Liver (tissue), 9 donors: Measurements from ENCODE around the gene SLC6A17. TPM values are rescaled to one million over a fixed set of nuclear protein-coding genes. Genes with fewer than 3 reads are reported as not detected.

ENCODE experiments used
- DNase-seq: peaks from one replicate; pipeline ENCODE4 v3.0.0-alpha.2; 2017; ENCODE audit warnings: low spot score
- H3K27ac ChIP-seq, 2 donors: one replicate each; pipeline ENCODE4 v1.7.0; 2013; ENCODE audit warnings: inconsistent platforms in 2 of 2, low read length in 2 of 2, control low read depth in 1 of 2, low read depth in 1 of 2, mild to moderate bottlenecking in 1 of 2
- H3K27me3 ChIP-seq, 4 donors: one replicate each; pipeline versions ENCODE4 v1.6.1 to v1.7.0; 2013; ENCODE audit warnings: low read length in 3 of 4, inconsistent platforms in 1 of 4, mild to moderate bottlenecking in 1 of 4, moderate library complexity in 1 of 4; ENCODE audit not compliant: control insufficient read depth in 4 of 4, insufficient read depth in 4 of 4
- H3K36me3 ChIP-seq, 4 donors: one replicate each; pipeline versions ENCODE4 v1.6.1 to v1.7.0; 2013; ENCODE audit warnings: low read length in 3 of 4, mild to moderate bottlenecking in 3 of 4, low read depth in 1 of 4, moderate library complexity in 1 of 4; ENCODE audit not compliant: control insufficient read depth in 4 of 4, insufficient read depth in 3 of 4
- H3K4me1 ChIP-seq, 4 donors: one replicate each; pipeline versions ENCODE4 v1.6.1 to v1.7.0; 2013; ENCODE audit warnings: low read length in 3 of 4, mild to moderate bottlenecking in 3 of 4, moderate library complexity in 1 of 4; ENCODE audit not compliant: control insufficient read depth in 4 of 4, insufficient read depth in 4 of 4
- H3K4me3 ChIP-seq, 3 donors: one replicate each; pipeline versions ENCODE4 v1.6.1 to v1.7.0; 2013; ENCODE audit warnings: low read length in 3 of 3, control low read depth in 1 of 3, low read depth in 1 of 3, mild to moderate bottlenecking in 1 of 3
- H3K9ac ChIP-seq, 2 donors: one replicate each; pipeline ENCODE4 v1.7.0; 2013; ENCODE audit warnings: low read length in 2 of 2, mild to moderate bottlenecking in 2 of 2, moderate library complexity in 2 of 2, control low read depth in 1 of 2, low read depth in 1 of 2
- H3K9me3 ChIP-seq, 4 donors: one replicate each; pipeline versions ENCODE4 v1.6.1 to v1.7.0; 2013; ENCODE audit warnings: low read length in 3 of 4; ENCODE audit not compliant: control insufficient read depth in 4 of 4
- EGR1 ChIP-seq, 2 donors: IDR thresholded peaks; 2 replicates each; pipeline ENCODE4 v1.6.1; 2016 to 2018; ENCODE audit warnings: antibody characterized with exemption in 2 of 2, low read depth in 2 of 2
- FOXA1 ChIP-seq: IDR thresholded peaks from 2 replicates; pipeline ENCODE4 v1.6.1; 2016; ENCODE audit warnings: antibody characterized with exemption
- FOXA2 ChIP-seq: IDR thresholded peaks from 2 replicates; pipeline ENCODE4 v1.6.1; 2016; ENCODE audit warnings: antibody characterized with exemption
- HNF4A ChIP-seq, 2 donors: conservative IDR thresholded peaks; 2 replicates each; pipeline ENCODE4 v1.6.1; 2016; ENCODE audit warnings: antibody characterized with exemption in 2 of 2, mild to moderate bottlenecking in 2 of 2
- HNF4G ChIP-seq: IDR thresholded peaks from 2 replicates; pipeline ENCODE4 v1.6.1; 2016; ENCODE audit warnings: antibody characterized with exemption
- NR2F2 ChIP-seq: IDR thresholded peaks from 2 replicates; pipeline ENCODE4 v1.6.1; 2016; ENCODE audit warnings: antibody characterized with exemption
- RAD21 ChIP-seq, 2 donors: IDR thresholded peaks; 2 replicates each; pipeline ENCODE4 v1.6.1; 2016; ENCODE audit warnings: antibody characterized with exemption in 2 of 2, mild to moderate bottlenecking in 2 of 2
- REST ChIP-seq: IDR thresholded peaks from 2 replicates; pipeline ENCODE4 v1.6.1; 2016; ENCODE audit warnings: antibody characterized with exemption, mild to moderate bottlenecking
- RXRA ChIP-seq, 2 donors: IDR thresholded peaks; 2 replicates each; pipeline ENCODE4 v1.6.1; 2017 to 2018; ENCODE audit warnings: antibody characterized with exemption in 2 of 2, mild to moderate bottlenecking in 1 of 2
- SP1 ChIP-seq: IDR thresholded peaks from 2 replicates; pipeline ENCODE4 v1.6.1; 2018; ENCODE audit warnings: antibody characterized with exemption, mild to moderate bottlenecking
- TAF1 ChIP-seq: conservative IDR thresholded peaks from 2 replicates; pipeline ENCODE4 v1.6.1; 2016; ENCODE audit warnings: antibody characterized with exemption, mild to moderate bottlenecking
- WGBS: extraction: QIAGEN DNeasy Blood & Tissue Kit; methylation state at CpG from one replicate; pipeline ENCODE4 v1.1.7; 2013; 5-methylcytosine and 5-hydroxymethylcytosine counted together
- polyA plus RNA-seq, 2 donors: library from polyadenylated mRNA; stranded (reverse) in 1 of 2; unstranded in 1 of 2; fragments of 200-250 nt in 1 of 2; fragments of >200 nt in 1 of 2; fragmentation: Nextera tagmentation in 1 of 2; extraction: Ambion mirVana in 1 of 2; gene quantifications; one replicate each; pipeline versions ENCODE4 v1.2.1 to v1.2.3, GENCODE V29; 2013 to 2015
- total RNA-seq, 2 donors: library from RNA; depleted of rRNA; stranded (reverse); fragments of >200 nt; gene quantifications; one replicate each; pipeline ENCODE4 v1.2.3, GENCODE V29; 2014
- TF ChIP-seq, protein P1 (sequence below): IDR thresholded peaks from 2 replicates; pipeline ENCODE4 v1.6.1; 2016; ENCODE audit warnings: antibody characterized with exemption
- TF ChIP-seq, protein P2 (sequence below): IDR thresholded peaks from 2 replicates; pipeline ENCODE4 v1.6.1; 2016; ENCODE audit warnings: antibody characterized with exemption
- TF ChIP-seq, protein P3 (sequence below): IDR thresholded peaks from 2 replicates; pipeline ENCODE4 v1.6.1; 2016; ENCODE audit warnings: antibody characterized with exemption
- donor health status: healthy.
- donor health status: healthy.
- donor health status: healthy.
- donor health status: healthy.
- donor health status: healthy.

The SLC6A17 gene
- total and polyA plus RNA-seq, 4 donors: not detected

DNA sequence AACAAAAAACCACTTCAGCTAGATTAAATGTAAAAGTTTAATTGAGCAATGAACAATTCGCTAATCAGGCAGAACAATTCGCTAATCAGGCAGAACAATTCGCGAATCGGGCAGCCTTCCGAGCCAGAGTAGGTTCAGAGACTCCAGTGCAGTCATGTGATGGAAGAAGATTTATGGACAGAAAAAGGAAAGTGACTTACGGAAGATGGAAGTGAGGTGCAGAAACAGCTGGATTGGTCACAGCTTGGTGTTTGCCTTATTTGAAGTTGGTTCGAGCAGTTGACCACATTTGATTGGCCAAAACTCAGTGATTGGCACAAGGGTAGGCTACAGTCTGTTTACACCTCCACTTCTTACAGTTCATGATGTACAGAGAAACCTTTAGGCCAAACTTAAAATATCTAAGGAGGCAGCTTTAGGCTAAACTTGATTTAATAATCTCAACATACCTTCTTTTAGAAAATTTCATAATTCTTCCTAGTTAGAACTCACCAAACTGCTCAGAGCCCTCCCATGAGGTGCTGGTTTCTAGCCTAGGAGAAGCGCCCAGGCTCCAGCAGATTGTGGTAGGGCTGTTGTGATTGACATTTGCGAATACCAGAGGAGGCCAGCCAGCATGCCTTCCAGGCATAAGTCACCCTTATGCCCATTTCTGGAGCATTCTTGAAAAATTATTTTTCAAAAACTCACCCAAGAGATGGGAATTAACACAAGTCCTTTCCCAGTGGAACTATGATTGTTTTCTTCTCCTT lies 37.0 kb downstream of the SLC6A17 start:
- H3K9me3 ChIP-seq: no peaks in the 10 kb centered on the region
- H3K4me1 ChIP-seq: peaks cover 0 to 4% (median 3%) of the 10 kb centered on the region in 4 donors
- peaks cover 0 to 4% (median 0%) of the 10 kb centered on the region in 4 donors for H3K27me3 ChIP-seq
- no peaks in the 10 kb centered on the region for H3K36me3 ChIP-seq
- no peak overlapping the region for H3K9ac ChIP-seq
- DNase-seq: no peak
- H3K4me3 ChIP-seq: no peak overlapping the region
- WGBS: 87% methylated on average over 10 of the region's 10 CpGs
- no peak for TF ChIP-seq NR2F2
- TF ChIP-seq SP1: no peak
- TF ChIP-seq RXRA (IDR thresholded peaks at IDR 0.05): no peak
- TF ChIP-seq, protein P1, sequence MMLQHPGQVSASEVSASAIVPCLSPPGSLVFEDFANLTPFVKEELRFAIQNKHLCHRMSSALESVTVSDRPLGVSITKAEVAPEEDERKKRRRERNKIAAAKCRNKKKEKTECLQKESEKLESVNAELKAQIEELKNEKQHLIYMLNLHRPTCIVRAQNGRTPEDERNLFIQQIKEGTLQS: no peak
- TF ChIP-seq, protein P2, sequence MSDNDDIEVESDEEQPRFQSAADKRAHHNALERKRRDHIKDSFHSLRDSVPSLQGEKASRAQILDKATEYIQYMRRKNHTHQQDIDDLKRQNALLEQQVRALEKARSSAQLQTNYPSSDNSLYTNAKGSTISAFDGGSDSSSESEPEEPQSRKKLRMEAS: no peak
- no peak for TF ChIP-seq HNF4G
- no peak for TF ChIP-seq TAF1
- TF ChIP-seq RAD21 (IDR thresholded peaks at IDR 0.05): no peak
- no peak for TF ChIP-seq HNF4A (conservative IDR thresholded peaks at IDR 0.05)
- TF ChIP-seq, protein P3, sequence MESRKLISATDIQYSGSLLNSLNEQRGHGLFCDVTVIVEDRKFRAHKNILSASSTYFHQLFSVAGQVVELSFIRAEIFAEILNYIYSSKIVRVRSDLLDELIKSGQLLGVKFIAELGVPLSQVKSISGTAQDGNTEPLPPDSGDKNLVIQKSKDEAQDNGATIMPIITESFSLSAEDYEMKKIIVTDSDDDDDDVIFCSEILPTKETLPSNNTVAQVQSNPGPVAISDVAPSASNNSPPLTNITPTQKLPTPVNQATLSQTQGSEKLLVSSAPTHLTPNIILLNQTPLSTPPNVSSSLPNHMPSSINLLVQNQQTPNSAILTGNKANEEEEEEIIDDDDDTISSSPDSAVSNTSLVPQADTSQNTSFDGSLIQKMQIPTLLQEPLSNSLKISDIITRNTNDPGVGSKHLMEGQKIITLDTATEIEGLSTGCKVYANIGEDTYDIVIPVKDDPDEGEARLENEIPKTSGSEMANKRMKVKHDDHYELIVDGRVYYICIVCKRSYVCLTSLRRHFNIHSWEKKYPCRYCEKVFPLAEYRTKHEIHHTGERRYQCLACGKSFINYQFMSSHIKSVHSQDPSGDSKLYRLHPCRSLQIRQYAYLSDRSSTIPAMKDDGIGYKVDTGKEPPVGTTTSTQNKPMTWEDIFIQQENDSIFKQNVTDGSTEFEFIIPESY: no peak
- no peak for TF ChIP-seq FOXA1
- no peak overlapping the region for H3K27ac ChIP-seq

- Histone ChIP-seq H3K9ac (no peak overlapping the region), H3K27me3 (peaks cover 0 to 4% (median 0%) of the 10 kb centered on the region in 4 donors), H3K4me3 (no peak overlapping the region), H3K4me1 (peaks cover 0 to 4% (median 3%) of the 10 kb centered on the region in 4 donors), H3K36me3 (no peaks in the 10 kb centered on the region), H3K9me3 (no peaks in the 10 kb centered on the region), H3K27ac (no peak overlapping the region)
- DNase-seq: no peak
- no peak for TF ChIP-seq RXRA (IDR thresholded peaks at IDR 0.05)
- TF ChIP-seq EGR1 (IDR thresholded peaks at IDR 0.05; ENCODE audit: low read depth in 2 of 2): no peak
- TF ChIP-seq, protein P2: no peak
- no peak for TF ChIP-seq TAF1
- no peak for TF ChIP-seq FOXA1
- TF ChIP-seq, protein P1: no peak
- no peak for TF ChIP-seq HNF4G
- WGBS: 68% methylated on average over 6 of the region's 6 CpGs
These were observed 37.8 kb downstream of the SLC6A17 start for GRCh38 chr1:110188035-110188618.

DNA sequence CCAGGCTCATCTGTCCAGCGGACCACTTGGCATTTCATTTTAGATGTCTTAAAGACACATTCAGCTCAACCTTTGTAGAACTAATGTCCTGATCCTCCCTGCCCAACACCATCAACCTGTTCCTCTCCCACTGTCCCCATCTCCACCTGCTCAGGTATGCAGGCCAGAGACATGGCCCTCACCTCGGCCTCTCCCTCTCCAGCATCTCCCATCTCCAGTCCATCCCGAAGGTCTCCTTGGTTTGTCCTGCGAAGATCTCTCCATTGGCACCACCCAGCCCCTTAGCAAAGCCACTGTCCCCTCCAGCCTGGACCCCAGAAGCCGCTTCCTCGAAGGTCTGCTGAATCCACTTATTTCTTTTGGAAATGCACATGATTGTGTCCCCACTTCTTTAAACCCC lies 38.9 kb downstream of the SLC6A17 start:
- no peaks in the 10 kb centered on the region for H3K36me3 ChIP-seq
- no peak for DNase-seq
- peaks cover 0 to 4% (median 3%) of the 10 kb centered on the region in 4 donors for H3K4me1 ChIP-seq
- no peak overlapping the region for H3K27ac ChIP-seq
- no peaks in the 10 kb centered on the region for H3K9me3 ChIP-seq
- H3K4me3 ChIP-seq: no peak overlapping the region
- WGBS: 86% methylated on average over 6 of the region's 6 CpGs
- no peak overlapping the region for H3K9ac ChIP-seq
- H3K27me3 ChIP-seq: peaks cover 0 to 4% (median 0%) of the 10 kb centered on the region in 4 donors
- no peak for TF ChIP-seq RAD21 (IDR thresholded peaks at IDR 0.05)
- TF ChIP-seq, protein P2: no peak
- no peak for TF ChIP-seq FOXA1
- no peak for TF ChIP-seq NR2F2
- TF ChIP-seq, protein P1: no peak
- TF ChIP-seq, protein P3: no peak
- TF ChIP-seq REST: no peak
- TF ChIP-seq FOXA2: no peak
